Ovary (tissue), 3 donors: ENCODE data around the gene ASCC3.

Source experiments
- EP300 ChIP-seq: sonication (generic); formaldehyde crosslinking; IDR thresholded peaks from one replicate; pipeline ENCODE4 v1.6.1; 2017; ENCODE audit warnings: antibody characterized with exemption
- POLR2A ChIP-seq: fragments of 450-650 bp; IDR thresholded peaks from one replicate; pipeline ENCODE4 v1.6.1; 2017; ENCODE audit warnings: antibody characterized with exemption, mild to moderate bottlenecking, moderate library complexity
- TF ChIP-seq, protein P1 (sequence below), 3 donors: fragments of 450-650 bp in 2 of 3; fragments of 200-600 bp in 1 of 3; IDR thresholded peaks; one replicate each; pipeline versions ENCODE4 v1.5.1 to v1.8.0; 2016 to 2022; ENCODE audit warnings: antibody characterized with exemption in 3 of 3, mild to moderate bottlenecking in 1 of 3
- donor health status: DM: no; HTN: no; CAD: no.

- TF ChIP-seq, protein P1, sequence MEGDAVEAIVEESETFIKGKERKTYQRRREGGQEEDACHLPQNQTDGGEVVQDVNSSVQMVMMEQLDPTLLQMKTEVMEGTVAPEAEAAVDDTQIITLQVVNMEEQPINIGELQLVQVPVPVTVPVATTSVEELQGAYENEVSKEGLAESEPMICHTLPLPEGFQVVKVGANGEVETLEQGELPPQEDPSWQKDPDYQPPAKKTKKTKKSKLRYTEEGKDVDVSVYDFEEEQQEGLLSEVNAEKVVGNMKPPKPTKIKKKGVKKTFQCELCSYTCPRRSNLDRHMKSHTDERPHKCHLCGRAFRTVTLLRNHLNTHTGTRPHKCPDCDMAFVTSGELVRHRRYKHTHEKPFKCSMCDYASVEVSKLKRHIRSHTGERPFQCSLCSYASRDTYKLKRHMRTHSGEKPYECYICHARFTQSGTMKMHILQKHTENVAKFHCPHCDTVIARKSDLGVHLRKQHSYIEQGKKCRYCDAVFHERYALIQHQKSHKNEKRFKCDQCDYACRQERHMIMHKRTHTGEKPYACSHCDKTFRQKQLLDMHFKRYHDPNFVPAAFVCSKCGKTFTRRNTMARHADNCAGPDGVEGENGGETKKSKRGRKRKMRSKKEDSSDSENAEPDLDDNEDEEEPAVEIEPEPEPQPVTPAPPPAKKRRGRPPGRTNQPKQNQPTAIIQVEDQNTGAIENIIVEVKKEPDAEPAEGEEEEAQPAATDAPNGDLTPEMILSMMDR (IDR thresholded peaks at IDR 0.05), result peak in 1 of 3 donors; percentile 38
- TF ChIP-seq EP300, result no peak
- TF ChIP-seq POLR2A, result no peak
These were observed 216.7 kb downstream of the ASCC3 start for GRCh38 chr6:100664274-100665040.
